IMR-90 (cell line): ENCODE measurements around the gene NFE2L1. TPM values are rescaled to one million over a fixed set of nuclear protein-coding genes. Genes with fewer than 3 reads are reported as not detected.

Experiments used
- ATAC-seq: fragments of 200-7000 bp; cut with Tn5 transposase; 2 replicates; pipeline ENCODE4 v1.9.1; 2020; ENCODE audit warnings: low read depth, mild to moderate bottlenecking, moderate library complexity
- BruUV-seq: library from RNA; stranded (reverse); fragments of 400-500 nt; replicated peaks from 2 replicates; lab custom pipeline; 2021; lab: Mats Ljungman, UMichigan
- CTCF ChIA-PET: fragments of 300-600 bp; formaldehyde crosslinking; extraction: SDS; loops from one replicate; lab custom pipeline; 2021; ENCODE audit warnings: antibody characterized with exemption; lab: Yijun Ruan, JAX
- POLR2A ChIA-PET: fragments of 300-600 bp; sonication (Branson Sonifier 250); formaldehyde crosslinking; loops from one replicate; lab custom pipeline; 2022; ENCODE audit warnings: antibody characterized with exemption; ENCODE audit not compliant: unreplicated experiment; lab: Charles Lee
- DNase-seq: peaks from one replicate; pipeline ENCODE4 v3.0.0; 2013
- H2AFZ ChIP-seq: replicated peaks from 2 replicates; pipeline ENCODE3; 2013; ENCODE audit warnings: low read length, mild to moderate bottlenecking; ENCODE audit not compliant: poor library complexity
- H2AK5ac ChIP-seq: 2 replicates; pipeline ENCODE4 v1.6.1; 2013; ENCODE audit warnings: low read depth, low read length, inconsistent platforms
- H2AK9ac ChIP-seq: replicated peaks from 2 replicates; pipeline ENCODE3; 2013; ENCODE audit warnings: mild to moderate bottlenecking, low read depth, low read length, moderate library complexity; ENCODE audit not compliant: poor library complexity
- H2BK120ac ChIP-seq: 2 replicates; pipeline ENCODE4 v1.6.1; 2013; ENCODE audit warnings: low read depth, low read length, inconsistent platforms
- H2BK15ac ChIP-seq: 3 replicates; pipeline ENCODE4 v1.6.1; 2013; ENCODE audit warnings: low read depth, low read length, inconsistent platforms
- H2BK20ac ChIP-seq: 2 replicates; pipeline ENCODE4 v1.6.1; 2013; ENCODE audit warnings: low read depth, mild to moderate bottlenecking, inconsistent platforms, low read length, moderate library complexity
- H2BK5ac ChIP-seq: 2 replicates; pipeline ENCODE4 v1.6.1; 2013; ENCODE audit warnings: mild to moderate bottlenecking, low read depth, low read length, inconsistent platforms; ENCODE audit not compliant: poor library complexity, severe bottlenecking
- H3K14ac ChIP-seq: replicated peaks from 2 replicates; pipeline ENCODE4 v1.6.1; 2013; ENCODE audit warnings: low read depth, low read length, inconsistent platforms
- H3K18ac ChIP-seq: 2 replicates; pipeline ENCODE4 v1.6.1; 2013; ENCODE audit warnings: low read depth, low read length, control low read depth
- H3K23ac ChIP-seq: 2 replicates; pipeline ENCODE4 v1.6.1; 2013; ENCODE audit warnings: low read depth, low read length, inconsistent platforms
- H3K27ac ChIP-seq: 2 replicates; pipeline ENCODE4 v1.5.1; 2013; ENCODE audit warnings: mild to moderate bottlenecking, control low read depth, low read length; ENCODE audit not compliant: insufficient read depth
- H3K27me3 ChIP-seq: 2 replicates; pipeline ENCODE4 v1.6.1; 2013; ENCODE audit warnings: low read length; ENCODE audit not compliant: control insufficient read depth, insufficient read depth
- H3K36me3 ChIP-seq: 2 replicates; pipeline ENCODE4 v1.6.1; 2013; ENCODE audit warnings: low read length, mixed read lengths; ENCODE audit not compliant: control insufficient read depth, insufficient read depth
- H3K4ac ChIP-seq: 2 replicates; pipeline ENCODE4 v1.6.1; 2013; ENCODE audit warnings: low read depth, low read length, inconsistent platforms
- H3K4me1 ChIP-seq: 2 replicates; pipeline ENCODE4 v1.6.1; 2013; ENCODE audit warnings: low read length, mixed read lengths; ENCODE audit not compliant: control insufficient read depth, insufficient read depth
- H3K4me2 ChIP-seq: 2 replicates; pipeline ENCODE4 v1.6.1; 2013; ENCODE audit warnings: low read depth, mild to moderate bottlenecking, control low read depth, low read length, moderate library complexity
- H3K4me3 ChIP-seq: 2 replicates; pipeline ENCODE4 v1.5.1; 2013; ENCODE audit warnings: low read depth, mild to moderate bottlenecking, control low read depth, low read length, moderate library complexity; ENCODE audit not compliant: insufficient read depth
- H3K56ac ChIP-seq: 2 replicates; pipeline ENCODE4 v1.6.1; 2013; ENCODE audit warnings: low read length, inconsistent platforms; ENCODE audit not compliant: insufficient read depth; ENCODE audit errors: extremely low read depth
- H3K79me1 ChIP-seq, 2 experiments: 2 replicates each; pipeline ENCODE4 v1.6.1; 2013; ENCODE audit warnings: low read length in 2 of 2, inconsistent platforms in 1 of 2, low read depth in 1 of 2
- H3K9ac ChIP-seq: 2 replicates; pipeline ENCODE4 v1.6.1; 2013; ENCODE audit warnings: low read depth, low read length, control low read depth
- H3K9me1 ChIP-seq: 2 replicates; pipeline ENCODE4 v1.6.1; 2013; ENCODE audit warnings: low read length, inconsistent platforms; ENCODE audit not compliant: insufficient read depth
- H3K9me3 ChIP-seq: 2 replicates; pipeline ENCODE4 v1.6.1; 2013; ENCODE audit warnings: low read length; ENCODE audit not compliant: control insufficient read depth, insufficient read depth
- H4K20me1 ChIP-seq: 2 replicates; pipeline ENCODE4 v1.6.1; 2013; ENCODE audit warnings: low read length, inconsistent platforms; ENCODE audit not compliant: insufficient read depth
- H4K5ac ChIP-seq: 2 replicates; pipeline ENCODE4 v1.6.1; 2013; ENCODE audit warnings: mild to moderate bottlenecking, low read depth, low read length, control low read depth
- H4K8ac ChIP-seq, 2 experiments: 2 replicates each; pipeline ENCODE4 v1.6.1; 2013; ENCODE audit warnings: low read depth in 2 of 2, low read length in 2 of 2, control low read depth in 1 of 2, inconsistent platforms in 1 of 2
- H4K91ac ChIP-seq: 2 replicates; pipeline ENCODE4 v1.6.1; 2013; ENCODE audit warnings: low read depth, low read length, inconsistent platforms; ENCODE audit not compliant: insufficient read depth
- POLR2A ChIP-seq: IDR thresholded peaks from 2 replicates; pipeline ENCODE4 v1.6.1; 2012; ENCODE audit warnings: mild to moderate bottlenecking, low read depth, low read length
- WGBS, 2 experiments: methylation state at CpG; one replicate each; pipeline versions ENCODE4 v1.1.5 to v1.1.7; 2013; ENCODE audit warnings: missing lambda C conversion rate in 2 of 2; ENCODE audit not compliant: insufficient read length in 1 of 2; ENCODE audit errors: extremely low coverage in 2 of 2; 5-methylcytosine and 5-hydroxymethylcytosine counted together
- dilution Hi-C: fragments of 300-500 bp; cut with HindIII; formaldehyde crosslinking; loops from one replicate; pipeline ENCODE4 v1.14.3; 2018; ENCODE audit warnings: low sequenced_read_pairs; ENCODE audit not compliant: unreplicated experiment
- in situ Hi-C: fragments of 300-500 bp; cut with MboI; formaldehyde crosslinking; loops from 3 replicates; pipeline ENCODE4 v1.14.3; 2019; ENCODE audit warnings: low sequenced_read_pairs, inconsistent platforms, mixed read lengths
- intact Hi-C: fragments of 100-400 bp; cut with micrococcal nuclease; formaldehyde crosslinking; loops from 2 replicates; pipeline ENCODE4 v1.10.0; 2022
- polyA plus RNA-seq, 3 experiments: library from polyadenylated mRNA; depleted of rRNA; stranded (reverse); fragments of >200 nt; gene quantifications; 2 replicates each; pipeline ENCODE4 v1.2.3, GENCODE V29; 2012; ENCODE audit warnings: low replicate concordance in 1 of 3
- total RNA-seq: library from RNA; depleted of rRNA; stranded (reverse); fragments of >200 nt; gene quantifications from 2 replicates; pipeline ENCODE4 v1.2.3, GENCODE V29; 2012

NFE2L1 gene
- total and polyA plus RNA-seq, 2 of the 4 experiments (the other 2 are of a cell fraction), result 42.8 to 122 TPM

DNA sequence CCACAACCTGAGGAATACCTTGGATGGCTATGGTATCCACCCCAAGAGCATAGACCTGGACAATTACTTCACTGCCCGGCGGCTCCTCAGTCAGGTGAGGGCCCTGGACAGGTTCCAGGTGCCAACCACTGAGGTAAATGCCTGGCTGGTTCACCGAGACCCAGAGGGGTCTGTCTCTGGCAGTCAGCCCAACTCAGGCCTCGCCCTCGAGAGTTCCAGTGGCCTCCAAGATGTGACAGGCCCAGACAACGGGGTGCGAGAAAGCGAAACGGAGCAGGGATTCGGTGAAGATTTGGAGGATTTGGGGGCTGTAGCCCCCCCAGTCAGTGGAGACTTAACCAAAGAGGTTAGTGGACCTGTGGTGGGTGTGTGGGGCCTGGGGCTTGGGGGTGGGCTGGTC is 3.1 kb downstream of the NFE2L1 start:
- H2AK5ac ChIP-seq, result peak overlapping the region; percentile 91; the same call in 1 of the 2 replicates
- peaks cover 50% of the 10 kb centered on the region for H3K4me1 ChIP-seq
- H3K36me3 ChIP-seq, result peaks cover 37% of the 10 kb centered on the region
- H2AK9ac ChIP-seq, result peak overlapping the region; percentile 47
- BruUV-seq, result no TSS peak
- no peak overlapping the region for H4K5ac ChIP-seq
- POLR2A ChIA-PET, result no interaction called here
- no peak for TF ChIP-seq POLR2A
- peak overlapping the region; percentile 65; the same call in 1 of the 3 replicates for H2BK15ac ChIP-seq
- H3K79me1 ChIP-seq, result peaks cover 38 to 89% of the 10 kb centered on the region in 2 experiments
- 83% methylated on average over 8 of the region's 10 CpGs; no CpG with 5 or more reads in 1 of the 2 experiments for WGBS, 2 experiments
- peak overlapping the region; percentile 91 for H2BK5ac ChIP-seq
- intact Hi-C loops (loop anchor here (2.0 kb wide), 1 partner anchor 14 kb away; the partner anchor contains the start of gene COPZ2), in situ Hi-C loops (no loop called here), dilution Hi-C loops (no loop called here)
- H2BK20ac ChIP-seq, result no peak overlapping the region; the same call in 1 of the 2 replicates
- no peaks in the 10 kb centered on the region for H3K9me3 ChIP-seq
- H2AFZ ChIP-seq, result no peak overlapping the region
- H2BK120ac ChIP-seq, result no peak overlapping the region
- no peaks in the 10 kb centered on the region for H3K27me3 ChIP-seq
- no peak overlapping the region for H3K4me3 ChIP-seq
- H3K18ac ChIP-seq, result no peak overlapping the region
- peak overlapping the region; percentile 78; the same call in 1 of the 2 replicates for H3K27ac ChIP-seq
- peak overlapping the region; percentile 86; the same call in 1 of the 2 replicates for H4K91ac ChIP-seq
- H4K20me1 ChIP-seq, result peaks cover 55% of the 10 kb centered on the region
- H3K4me2 ChIP-seq, result peak overlapping the region; percentile 79
- peak overlapping the region; percentile 26 for H3K4ac ChIP-seq
- no peak for ATAC-seq
- peaks cover 47% of the 10 kb centered on the region for H3K9me1 ChIP-seq
- H4K8ac ChIP-seq, result peak overlapping the region in 1 of 2 experiments; percentile 56; a peak in 1 of 4 replicates
- H3K23ac ChIP-seq, result peak overlapping the region; percentile 79; the same call in 1 of the 2 replicates
- H3K14ac ChIP-seq, result peak overlapping the region; percentile 61; the same call in 1 of the 2 replicates
- CTCF ChIA-PET, result interaction anchor here (1.5 kb wide), 1 partner anchor 17 kb away, joined by 5 read pairs; no protein-coding TSS in a partner anchor
- no peak for DNase-seq
- peak overlapping the region; percentile 69; the same call in 1 of the 2 replicates for H3K9ac ChIP-seq
- no peak overlapping the region for H3K56ac ChIP-seq
